ENCODE results near the gene UGGT2.
"Not testable (repeated sequence)": the region's sequence is repeated elsewhere in the genome, so short reads cannot be mapped to it uniquely, and the experiment has no call there.

Gene UGGT2

DNA sequence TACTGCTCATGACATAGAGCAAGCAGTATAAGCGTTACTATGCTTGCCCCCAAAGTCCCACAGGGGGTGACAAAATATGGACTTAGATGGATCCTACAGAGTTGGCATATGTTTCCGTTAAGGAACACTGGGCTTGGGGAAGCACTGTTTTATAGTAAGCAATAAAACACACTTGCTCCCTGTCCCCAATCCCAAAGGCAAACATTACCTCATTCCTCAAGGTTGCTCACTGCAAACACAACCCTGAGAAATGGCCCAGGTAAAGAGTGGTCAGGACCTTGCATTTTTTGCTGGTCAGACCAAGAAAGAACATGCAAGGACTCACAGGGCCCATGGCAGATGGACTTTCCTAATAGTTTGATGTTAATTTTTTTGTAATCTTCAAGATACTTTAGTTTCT, 32.3 kb downstream of the UGGT2 start:
- H3K27ac ChIP-seq (ENCODE audit: low read length) = no peak overlapping the region
- H3K9me3 ChIP-seq (ENCODE audit: control insufficient read depth, insufficient read depth, low read length) = peaks cover 3% of the 10 kb centered on the region
- no peak for DNase-seq (ENCODE audit: low read depth, low spot score)
- no peaks in the 10 kb centered on the region for H3K36me3 ChIP-seq (ENCODE audit: control insufficient read depth, insufficient read depth, low read length)
- WGBS (ENCODE audit: insufficient coverage, insufficient read length) = no CpG with 5 or more reads among the region's 2 CpGs
- H3K27me3 ChIP-seq (ENCODE audit: control insufficient read depth, insufficient read depth, low read length) = no peaks in the 10 kb centered on the region
- H3K4me1 ChIP-seq (ENCODE audit: control insufficient read depth, insufficient read depth, low read length) = no peaks in the 10 kb centered on the region
- no peak overlapping the region for H3K4me3 ChIP-seq (ENCODE audit: low read length)

DNA sequence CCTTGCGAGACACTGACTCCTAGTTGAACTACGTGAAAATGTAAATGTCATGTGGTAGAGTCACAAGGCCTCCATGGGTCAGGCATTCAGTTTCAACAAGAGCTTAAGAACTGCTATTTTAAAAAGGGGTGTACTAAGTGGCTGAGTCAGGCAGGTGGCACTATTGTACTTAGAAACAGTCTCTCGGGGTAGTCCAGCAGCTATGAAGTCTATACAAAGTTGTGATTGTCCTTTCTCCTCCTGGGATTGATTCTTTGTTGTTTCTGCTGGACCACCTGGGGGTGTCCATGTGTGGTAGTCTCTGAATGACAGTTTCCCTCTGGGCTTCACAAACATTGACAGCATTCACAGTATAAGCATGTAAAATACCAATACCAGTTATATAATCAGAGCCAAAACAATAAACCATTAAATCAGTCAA, 33.0 kb downstream of the UGGT2 start:
- Histone ChIP-seq H3K27me3 (ENCODE audit: control insufficient read depth, insufficient read depth, low read length) (no peaks in the 10 kb centered on the region), H3K4me3 (ENCODE audit: low read length) (no peak overlapping the region), H3K9me3 (ENCODE audit: control insufficient read depth, insufficient read depth, low read length) (peaks cover 3% of the 10 kb centered on the region), H3K27ac (ENCODE audit: low read length) (no peak overlapping the region), H3K36me3 (ENCODE audit: control insufficient read depth, insufficient read depth, low read length) (no peaks in the 10 kb centered on the region), H3K4me1 (ENCODE audit: control insufficient read depth, insufficient read depth, low read length) (no peaks in the 10 kb centered on the region)
- no peak for DNase-seq (ENCODE audit: low read depth, low spot score)
- WGBS (ENCODE audit: insufficient coverage, insufficient read length) = no CpG with 5 or more reads among the region's 3 CpGs

DNA sequence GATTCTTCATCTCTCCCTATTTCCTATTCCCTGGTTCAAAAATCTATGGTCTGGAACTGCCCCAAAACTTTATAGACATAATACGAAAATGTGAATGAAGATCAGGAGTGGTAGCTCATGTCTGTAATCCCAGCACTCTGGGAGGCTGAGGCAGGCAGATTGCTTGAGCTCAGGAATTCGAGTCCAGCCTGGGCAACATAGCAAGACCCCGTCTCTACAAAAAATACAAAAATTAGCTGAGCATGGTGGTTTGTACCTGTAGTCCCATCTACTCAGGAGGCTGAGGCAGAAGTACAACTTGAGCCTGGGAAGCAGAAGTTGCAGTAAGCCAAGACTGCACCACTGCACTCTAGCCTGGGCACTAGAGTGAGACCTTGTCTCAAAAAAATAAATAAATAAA, 35.1 kb downstream of the UGGT2 start:
- DNase-seq (ENCODE audit: low read depth, low spot score) = no peak
- WGBS (ENCODE audit: insufficient coverage, insufficient read length) = no CpG with 5 or more reads among the region's 3 CpGs

DNA sequence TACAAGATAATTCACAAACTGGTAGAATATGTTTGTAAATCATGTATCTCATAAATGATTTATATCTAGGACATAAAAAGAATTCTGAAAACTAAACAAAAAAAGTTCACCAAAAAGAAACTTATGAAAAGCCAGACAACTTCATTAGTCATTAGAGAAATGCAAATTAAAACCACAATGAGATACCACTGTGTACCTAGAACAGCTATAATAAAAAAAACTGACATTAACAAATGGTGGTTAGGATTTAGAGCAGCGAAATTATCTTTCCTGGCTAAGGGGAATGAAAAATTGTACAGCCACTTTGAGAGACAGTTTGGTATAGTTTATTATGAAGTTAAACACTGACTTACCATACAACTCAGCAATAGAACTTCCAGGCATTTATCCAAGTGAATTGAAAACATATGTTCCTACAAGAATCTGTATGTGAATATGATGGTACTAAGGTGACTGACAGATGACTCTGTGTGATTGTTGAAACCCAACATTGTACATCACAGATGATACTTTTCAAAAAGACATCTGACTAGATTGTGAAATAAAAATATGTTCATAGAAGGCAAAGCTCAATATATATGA, 41.8 kb downstream of the UGGT2 start:
- Histone ChIP-seq H3K36me3 (ENCODE audit: control insufficient read depth, insufficient read depth, low read length) (no peaks in the 10 kb centered on the region), H3K27ac (ENCODE audit: low read length) (no peak overlapping the region), H3K27me3 (ENCODE audit: control insufficient read depth, insufficient read depth, low read length) (no peaks in the 10 kb centered on the region), H3K4me1 (ENCODE audit: control insufficient read depth, insufficient read depth, low read length) (no peaks in the 10 kb centered on the region), H3K9me3 (ENCODE audit: control insufficient read depth, insufficient read depth, low read length) (peaks cover 3% of the 10 kb centered on the region), H3K4me3 (ENCODE audit: low read length) (no peak overlapping the region)
- WGBS (ENCODE audit: insufficient coverage, insufficient read length) = no CpG with 5 or more reads among the region's 1 CpG
- no peak for DNase-seq (ENCODE audit: low read depth, low spot score)

More for the DNA sequence above, 35.1 kb downstream of the UGGT2 start:
- Histone ChIP-seq H3K9me3 (ENCODE audit: control insufficient read depth, insufficient read depth, low read length) (peaks cover 3% of the 10 kb centered on the region), H3K27ac (ENCODE audit: low read length) (no peak overlapping the region), H3K4me3 (ENCODE audit: low read length) (no peak overlapping the region), H3K27me3 (ENCODE audit: control insufficient read depth, insufficient read depth, low read length) (no peaks in the 10 kb centered on the region), H3K36me3 (ENCODE audit: control insufficient read depth, insufficient read depth, low read length) (no peaks in the 10 kb centered on the region), H3K4me1 (ENCODE audit: control insufficient read depth, insufficient read depth, low read length) (no peaks in the 10 kb centered on the region)

DNA sequence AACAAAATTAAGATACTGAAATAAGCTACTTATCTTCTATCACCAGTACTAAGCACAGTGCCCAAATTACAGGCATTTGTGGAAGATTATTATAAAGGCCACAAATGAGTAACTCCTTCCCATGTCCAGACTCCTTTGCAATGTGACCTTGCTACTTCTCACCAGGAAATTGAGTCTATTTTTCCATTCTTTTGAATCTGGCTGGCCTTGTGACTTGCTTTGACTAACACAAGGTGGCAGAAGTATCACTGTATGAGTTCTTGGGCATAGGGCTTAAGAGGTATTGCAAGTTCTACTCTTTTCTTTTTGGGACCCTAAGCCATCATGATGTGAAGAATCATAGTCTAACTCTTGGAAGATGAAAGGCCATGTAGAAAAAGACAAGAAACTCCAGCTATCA, 49.9 kb downstream of the UGGT2 start:
- H3K4me3 ChIP-seq (ENCODE audit: low read length) = no peak overlapping the region
- peaks cover 3% of the 10 kb centered on the region; the same call in 1 of the 2 replicates for H3K4me1 ChIP-seq (ENCODE audit: control insufficient read depth, insufficient read depth, low read length)
- H3K27me3 ChIP-seq (ENCODE audit: control insufficient read depth, insufficient read depth, low read length) = no peaks in the 10 kb centered on the region
- no peak overlapping the region for H3K27ac ChIP-seq (ENCODE audit: low read length)
- no peaks in the 10 kb centered on the region for H3K9me3 ChIP-seq (ENCODE audit: control insufficient read depth, insufficient read depth, low read length)
- H3K36me3 ChIP-seq (ENCODE audit: control insufficient read depth, insufficient read depth, low read length) = no peaks in the 10 kb centered on the region
- no peak for DNase-seq (ENCODE audit: low read depth, low spot score)

DNA sequence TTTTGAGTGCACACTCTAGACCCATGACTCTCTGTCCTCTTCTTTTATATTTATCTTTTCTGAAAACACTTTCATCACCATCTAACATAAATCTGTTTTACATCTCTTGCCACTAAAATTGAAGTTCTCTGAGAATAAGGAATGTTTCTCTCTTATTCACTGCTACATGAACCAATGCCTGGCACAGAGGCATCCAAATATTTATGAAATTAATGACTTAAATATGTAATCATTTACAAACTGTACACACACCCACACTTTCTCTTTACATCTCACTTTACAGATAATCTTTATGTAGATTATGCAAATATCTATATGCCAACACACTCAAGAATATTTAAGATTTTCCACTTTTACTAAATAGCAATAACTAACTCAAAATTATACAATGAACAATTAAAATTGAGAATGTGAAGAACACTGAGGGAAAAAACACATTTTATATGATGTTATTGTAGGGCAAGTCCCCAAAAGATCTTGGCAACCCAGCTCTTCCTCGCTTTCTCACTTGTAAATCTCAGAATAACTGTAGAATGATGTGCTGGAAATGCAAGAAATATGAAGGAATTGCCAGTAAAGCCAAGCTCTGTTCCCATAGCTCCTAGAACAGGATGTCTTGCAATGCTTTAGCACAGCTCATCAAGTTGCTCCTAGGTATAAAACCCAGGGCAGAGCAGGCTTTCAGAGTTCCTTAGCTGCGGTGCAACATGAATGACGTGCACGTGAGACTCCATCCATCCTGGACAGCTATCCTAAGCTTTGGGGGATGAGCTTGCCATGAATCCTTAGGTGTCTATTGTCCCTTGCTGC, 50.7 kb downstream of the UGGT2 start:
- Histone ChIP-seq H3K4me3 (ENCODE audit: low read length) (no peak overlapping the region), H3K27ac (ENCODE audit: low read length) (no peak overlapping the region), H3K27me3 (ENCODE audit: control insufficient read depth, insufficient read depth, low read length) (no peaks in the 10 kb centered on the region), H3K36me3 (ENCODE audit: control insufficient read depth, insufficient read depth, low read length) (no peaks in the 10 kb centered on the region), H3K4me1 (ENCODE audit: control insufficient read depth, insufficient read depth, low read length) (peaks cover 3% of the 10 kb centered on the region; the same call in 1 of the 2 replicates), H3K9me3 (ENCODE audit: control insufficient read depth, insufficient read depth, low read length) (no peaks in the 10 kb centered on the region)
- WGBS (ENCODE audit: insufficient coverage, insufficient read length) = no CpG with 5 or more reads among the region's 4 CpGs
- DNase-seq (ENCODE audit: low read depth, low spot score) = no peak

DNA sequence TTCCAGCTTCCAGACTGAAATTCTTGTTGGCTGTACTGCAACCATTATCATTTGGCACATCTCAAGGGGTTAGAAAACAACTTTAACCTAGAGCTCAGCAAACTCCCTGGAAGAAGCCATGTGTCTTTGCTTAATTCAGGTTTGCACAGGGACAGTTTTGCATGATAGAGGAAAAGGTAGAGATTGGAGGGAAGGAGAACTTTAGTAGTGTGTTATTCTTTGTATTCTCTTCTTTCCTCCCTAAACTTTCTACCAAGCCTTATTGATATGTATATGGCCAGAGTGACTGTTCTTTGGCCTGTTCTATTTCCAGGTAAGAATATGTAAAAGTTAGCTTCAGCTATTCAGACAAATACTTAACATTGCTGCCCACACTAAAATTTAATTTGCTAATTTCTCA, 53.1 kb downstream of the UGGT2 start:
- Histone ChIP-seq H3K9me3 (ENCODE audit: control insufficient read depth, insufficient read depth, low read length) (no peaks in the 10 kb centered on the region), H3K27ac (ENCODE audit: low read length) (no peak overlapping the region)
- no peak for DNase-seq (ENCODE audit: low read depth, low spot score)

DNA sequence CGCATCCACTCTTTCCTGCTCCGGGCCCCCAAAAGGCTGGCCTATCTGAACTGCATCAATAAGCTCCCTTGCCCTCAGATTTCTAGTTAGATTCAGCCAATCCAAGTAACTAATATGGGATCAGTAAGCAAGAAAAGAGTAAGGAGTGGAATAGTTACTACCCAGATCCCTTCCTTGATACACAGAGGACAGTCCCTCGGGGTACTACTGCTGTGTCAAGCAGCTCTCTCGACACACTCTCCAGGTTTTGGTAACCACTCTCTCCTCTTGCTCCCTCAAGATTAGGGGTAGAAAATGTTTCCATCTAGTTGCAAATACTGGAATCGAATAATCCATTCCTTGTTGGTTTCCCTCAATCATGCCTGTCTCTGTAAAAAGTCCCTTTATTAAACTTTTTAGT, 65.4 kb downstream of the UGGT2 start:
- DNase-seq (ENCODE audit: low read depth, low spot score) = no peak
- no peaks in the 10 kb centered on the region for H3K27me3 ChIP-seq (ENCODE audit: control insufficient read depth, insufficient read depth, low read length)
- WGBS (ENCODE audit: insufficient coverage, insufficient read length) = no CpG with 5 or more reads among the region's 5 CpGs
- H3K9me3 ChIP-seq (ENCODE audit: control insufficient read depth, insufficient read depth, low read length) = no peaks in the 10 kb centered on the region
- H3K27ac ChIP-seq (ENCODE audit: low read length) = no peak overlapping the region
- H3K36me3 ChIP-seq (ENCODE audit: control insufficient read depth, insufficient read depth, low read length) = no peaks in the 10 kb centered on the region
- no peak overlapping the region for H3K4me3 ChIP-seq (ENCODE audit: low read length)
- no peaks in the 10 kb centered on the region; the same call in 1 of the 2 replicates for H3K4me1 ChIP-seq (ENCODE audit: control insufficient read depth, insufficient read depth, low read length)

More for the DNA sequence above, 53.1 kb downstream of the UGGT2 start:
- no peaks in the 10 kb centered on the region for H3K27me3 ChIP-seq (ENCODE audit: control insufficient read depth, insufficient read depth, low read length)
- no peaks in the 10 kb centered on the region for H3K36me3 ChIP-seq (ENCODE audit: control insufficient read depth, insufficient read depth, low read length)
- peaks cover 3% of the 10 kb centered on the region; the same call in 1 of the 2 replicates for H3K4me1 ChIP-seq (ENCODE audit: control insufficient read depth, insufficient read depth, low read length)
- H3K4me3 ChIP-seq (ENCODE audit: low read length) = no peak overlapping the region

DNA sequence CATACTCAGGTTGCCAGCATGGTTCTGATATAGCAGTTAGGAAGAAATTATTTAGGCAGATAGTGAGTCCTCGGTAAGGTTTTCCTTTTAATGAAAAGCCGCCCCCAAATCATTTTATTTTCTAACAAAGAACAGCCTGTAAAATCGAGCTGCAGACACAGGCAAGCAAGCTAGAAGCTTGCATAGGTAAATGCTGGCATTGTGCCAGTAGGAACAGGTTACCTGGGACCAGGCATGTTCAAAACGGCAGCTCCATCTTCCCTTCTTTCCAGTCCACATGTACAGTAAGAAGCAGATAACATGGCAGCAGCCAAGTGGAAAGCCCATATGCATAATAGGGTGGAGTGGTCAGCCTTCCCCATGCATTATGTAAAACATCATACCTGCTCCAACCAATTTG, 71.1 kb downstream of the UGGT2 start:
- Histone ChIP-seq H3K27me3 (ENCODE audit: control insufficient read depth, insufficient read depth, low read length) (no peaks in the 10 kb centered on the region), H3K36me3 (ENCODE audit: control insufficient read depth, insufficient read depth, low read length) (no peaks in the 10 kb centered on the region), H3K4me1 (ENCODE audit: control insufficient read depth, insufficient read depth, low read length) (no peaks in the 10 kb centered on the region), H3K27ac (ENCODE audit: low read length) (no peak overlapping the region), H3K9me3 (ENCODE audit: control insufficient read depth, insufficient read depth, low read length) (no peaks in the 10 kb centered on the region), H3K4me3 (ENCODE audit: low read length) (no peak overlapping the region)
- WGBS (ENCODE audit: insufficient coverage, insufficient read length) = no CpG with 5 or more reads among the region's 4 CpGs
- DNase-seq (ENCODE audit: low read depth, low spot score) = no peak

DNA sequence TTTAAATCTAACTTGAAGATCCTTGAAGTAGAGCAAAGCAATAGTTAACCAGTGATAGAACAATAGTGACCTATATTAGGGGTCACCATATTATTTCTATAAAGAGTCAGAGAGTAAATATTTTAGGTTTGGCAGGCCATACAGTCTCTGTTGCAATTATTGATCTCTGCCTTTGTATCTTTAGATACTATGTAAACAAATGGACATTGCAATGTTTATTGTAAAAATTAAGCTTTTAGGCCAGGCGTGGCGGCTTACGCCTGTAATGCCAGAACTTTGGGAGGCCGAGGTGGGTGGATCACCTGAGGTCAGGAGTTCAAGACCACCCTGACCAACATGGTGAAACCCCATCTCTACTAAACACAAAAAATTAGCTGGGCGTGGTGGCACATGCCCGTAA, 80.5 kb downstream of the UGGT2 start:
- not testable (repeated sequence) for H3K36me3 ChIP-seq (ENCODE audit: control insufficient read depth, insufficient read depth, low read length); H3K9me3 ChIP-seq (ENCODE audit: control insufficient read depth, insufficient read depth, low read length); H3K27ac ChIP-seq (ENCODE audit: low read length); H3K4me3 ChIP-seq (ENCODE audit: low read length); DNase-seq (ENCODE audit: low read depth, low spot score); H3K27me3 ChIP-seq (ENCODE audit: control insufficient read depth, insufficient read depth, low read length); H3K4me1 ChIP-seq (ENCODE audit: control insufficient read depth, insufficient read depth, low read length)
- no CpG with 5 or more reads among the region's 6 CpGs for WGBS (ENCODE audit: insufficient coverage, insufficient read length)

DNA sequence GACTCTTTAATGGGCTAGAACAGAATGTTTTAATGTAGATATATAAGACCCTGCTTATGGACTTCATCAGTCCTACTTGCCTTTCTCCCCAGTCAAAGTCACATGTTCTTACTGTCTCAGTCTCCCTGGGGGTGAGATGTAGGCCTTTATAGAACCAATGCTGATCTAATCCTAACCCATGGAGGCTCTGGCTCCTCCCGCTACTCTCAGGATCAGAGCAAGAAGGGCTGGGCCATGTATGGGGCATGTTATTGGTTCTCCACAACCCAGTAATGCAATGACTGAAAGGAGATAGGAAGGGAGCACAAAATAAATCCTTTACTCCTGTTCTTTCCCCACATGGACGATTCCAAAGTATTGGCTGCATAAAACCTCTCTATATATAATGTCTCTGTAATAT, 82.3 kb downstream of the UGGT2 start:
- DNase-seq (ENCODE audit: low read depth, low spot score) = no peak
- Histone ChIP-seq H3K4me1 (ENCODE audit: control insufficient read depth, insufficient read depth, low read length) (no peaks in the 10 kb centered on the region), H3K4me3 (ENCODE audit: low read length) (no peak overlapping the region), H3K27me3 (ENCODE audit: control insufficient read depth, insufficient read depth, low read length) (no peaks in the 10 kb centered on the region), H3K36me3 (ENCODE audit: control insufficient read depth, insufficient read depth, low read length) (no peaks in the 10 kb centered on the region), H3K9me3 (ENCODE audit: control insufficient read depth, insufficient read depth, low read length) (no peaks in the 10 kb centered on the region), H3K27ac (ENCODE audit: low read length) (no peak overlapping the region)
- WGBS (ENCODE audit: insufficient coverage, insufficient read length) = no CpG with 5 or more reads among the region's 2 CpGs
